GM21529 (cell line): Measurements from ENCODE around the gene ADGRL3.

Experiments
- ATAC-seq: cut with Tn5 transposase; IDR thresholded peaks from one replicate; pipeline ENCODE4 v1.9.1; 2021; ENCODE audit not compliant: unreplicated experiment

The ADGRL3 gene

GRCh38 chr4:61408861-61409260, 208.7 kb downstream of the ADGRL3 start:
- ATAC-seq, result no peak

- ATAC-seq, result no peak
Observed at GRCh38 chr4:61411241-61411640, 211.1 kb downstream of the ADGRL3 start.

- ATAC-seq, result no peak
Observed at GRCh38 chr4:61425315-61425714, 225.2 kb downstream of the ADGRL3 start.

GRCh38 chr4:61426229-61426628, 226.1 kb downstream of the ADGRL3 start:
- ATAC-seq, result no peak

GRCh38 chr4:61427099-61427817, 227.1 kb downstream of the ADGRL3 start:
- no peak for ATAC-seq

GRCh38 chr4:61427818-61428495, 227.8 kb downstream of the ADGRL3 start:
- ATAC-seq, result no peak

- ATAC-seq, result no peak
Observed at GRCh38 chr4:61428950-61429349, 228.8 kb downstream of the ADGRL3 start.

- ATAC-seq, result no peak
Observed at GRCh38 chr4:61431131-61431530, 231.0 kb downstream of the ADGRL3 start.

- ATAC-seq, result no peak
Observed at GRCh38 chr4:61437923-61438322, 237.8 kb downstream of the ADGRL3 start.

GRCh38 chr4:61440321-61440720, 240.2 kb downstream of the ADGRL3 start:
- no peak for ATAC-seq

- ATAC-seq, result no peak
Observed at GRCh38 chr4:61442936-61443335, 242.8 kb downstream of the ADGRL3 start.

- ATAC-seq, result no peak
Observed at GRCh38 chr4:61443813-61444510, 243.8 kb downstream of the ADGRL3 start.

GRCh38 chr4:61445374-61446063, 245.4 kb downstream of the ADGRL3 start:
- ATAC-seq, result no peak

- no peak for ATAC-seq
Observed at GRCh38 chr4:61446941-61447340, 246.8 kb downstream of the ADGRL3 start.

- ATAC-seq, result no peak
Observed at GRCh38 chr4:61447918-61448317, 247.8 kb downstream of the ADGRL3 start.

GRCh38 chr4:61451935-61452334, 251.8 kb downstream of the ADGRL3 start:
- no peak for ATAC-seq

GRCh38 chr4:61461956-61462355, 261.8 kb downstream of the ADGRL3 start:
- no peak for ATAC-seq

GRCh38 chr4:61462451-61463326, 262.6 kb downstream of the ADGRL3 start:
- no peak for ATAC-seq

- ATAC-seq, result no peak
Observed at GRCh38 chr4:61468024-61468720, 268.0 kb downstream of the ADGRL3 start.

- ATAC-seq, result no peak
Observed at GRCh38 chr4:61473306-61473705, 273.2 kb downstream of the ADGRL3 start.
